ENCODE measurements around the gene EEFSEC.

The EEFSEC gene

DNA sequence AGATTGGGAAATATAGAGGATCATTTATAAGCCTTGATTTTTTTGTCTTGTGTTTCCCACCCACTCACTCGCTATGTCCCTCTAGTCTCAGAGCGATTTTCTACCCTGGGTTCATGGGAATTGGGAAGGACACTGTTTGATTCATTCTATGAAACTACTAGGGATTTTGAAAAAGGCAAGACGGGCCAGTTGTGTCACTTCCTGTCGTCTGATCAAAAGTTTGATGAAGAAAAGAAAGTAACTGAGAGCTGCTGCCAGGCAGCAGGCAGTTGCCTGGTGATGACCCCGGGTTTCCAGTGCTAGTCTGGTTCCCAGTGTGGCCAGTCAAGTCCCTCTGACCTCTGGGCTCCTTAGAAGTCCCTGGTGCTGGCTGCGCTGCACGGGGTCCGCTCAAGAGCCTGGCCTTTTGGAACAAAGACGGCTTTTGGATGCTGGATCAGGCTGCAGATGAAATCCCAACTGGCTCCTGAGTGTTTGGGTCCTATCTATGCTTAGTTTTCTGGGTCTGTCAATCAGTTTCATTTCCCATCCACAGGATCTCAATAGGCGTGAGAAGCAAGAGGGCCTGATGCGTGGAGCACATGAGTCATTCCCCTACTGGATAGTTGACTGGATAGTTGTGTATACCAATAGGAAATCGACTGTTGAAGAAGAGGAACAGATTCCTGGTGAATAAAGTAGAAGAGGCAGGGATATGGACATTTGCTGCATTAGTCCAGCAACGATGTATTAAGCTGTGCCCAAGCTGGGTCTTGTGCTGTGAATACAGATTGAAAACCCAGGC is 89.7 kb downstream of the EEFSEC start:
- peak; percentile 40 for ATAC-seq
- DNase-seq: peak; percentile 14

DNA sequence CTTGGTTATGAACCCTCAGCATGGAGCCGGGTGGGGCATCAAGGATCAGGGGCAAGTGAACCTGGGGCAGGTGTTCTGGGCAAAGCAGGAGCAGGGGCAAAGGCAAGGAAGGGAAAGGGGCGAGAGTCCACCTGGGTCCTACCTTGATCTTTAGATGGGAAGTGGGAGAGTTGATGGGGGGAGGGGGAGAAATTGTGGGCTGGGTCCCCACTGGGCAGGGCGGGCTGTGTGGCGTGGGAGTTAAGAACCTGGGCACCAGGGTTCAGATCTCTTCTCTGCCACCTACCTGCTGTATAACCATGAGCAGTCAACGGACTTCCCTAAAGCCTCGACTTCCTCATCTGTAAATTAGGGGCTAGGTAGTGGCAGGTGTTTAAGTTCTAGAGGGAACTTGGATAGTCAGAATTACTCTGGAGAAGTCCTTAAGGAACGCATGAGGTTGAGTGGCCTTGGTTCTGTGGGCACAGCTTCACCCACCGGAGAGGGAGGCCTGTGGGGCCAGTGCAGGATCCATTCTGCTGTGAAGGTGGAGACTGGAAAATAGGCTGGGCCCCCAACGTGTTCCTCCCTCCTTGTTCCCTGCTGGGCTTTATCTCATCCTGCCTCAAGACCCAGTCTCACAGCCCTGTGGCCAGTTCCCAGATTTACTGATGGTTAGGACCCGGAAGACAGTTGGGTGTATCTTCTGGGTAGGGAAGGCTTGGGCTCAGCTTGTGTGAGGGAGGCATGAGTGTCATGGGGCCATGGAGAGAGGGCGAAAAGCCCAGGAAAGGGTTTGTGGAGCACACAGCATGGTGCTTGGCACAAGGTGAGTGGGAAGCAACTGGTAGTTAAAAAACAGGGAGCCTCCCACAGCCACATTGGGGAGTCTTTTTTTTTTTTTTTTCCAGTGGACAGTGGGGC is 90.6 kb downstream of the EEFSEC start:
- ATAC-seq (no peak), DNase-seq (no peak)

DNA sequence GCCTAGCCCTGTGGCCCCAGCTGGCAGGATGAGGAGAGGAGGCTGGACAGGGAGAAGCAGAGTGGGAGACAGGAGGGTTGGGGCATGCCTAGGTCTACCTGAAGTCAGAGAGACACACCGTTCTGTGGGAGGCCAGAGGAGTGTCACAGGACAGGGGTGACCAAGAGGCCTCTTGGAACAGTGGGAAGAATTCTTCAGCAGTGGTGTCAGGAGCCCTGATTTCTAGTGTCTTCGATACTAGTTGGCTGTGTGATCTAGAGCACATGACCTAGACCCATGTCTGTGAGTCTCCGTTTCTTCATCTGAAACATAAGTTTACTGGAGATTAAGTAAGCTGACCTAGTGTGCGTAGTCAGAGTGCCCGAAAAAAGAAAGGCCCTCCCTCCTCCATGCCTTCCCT is 92.2 kb downstream of the EEFSEC start:
- ATAC-seq (no peak), DNase-seq (no peak)

DNA sequence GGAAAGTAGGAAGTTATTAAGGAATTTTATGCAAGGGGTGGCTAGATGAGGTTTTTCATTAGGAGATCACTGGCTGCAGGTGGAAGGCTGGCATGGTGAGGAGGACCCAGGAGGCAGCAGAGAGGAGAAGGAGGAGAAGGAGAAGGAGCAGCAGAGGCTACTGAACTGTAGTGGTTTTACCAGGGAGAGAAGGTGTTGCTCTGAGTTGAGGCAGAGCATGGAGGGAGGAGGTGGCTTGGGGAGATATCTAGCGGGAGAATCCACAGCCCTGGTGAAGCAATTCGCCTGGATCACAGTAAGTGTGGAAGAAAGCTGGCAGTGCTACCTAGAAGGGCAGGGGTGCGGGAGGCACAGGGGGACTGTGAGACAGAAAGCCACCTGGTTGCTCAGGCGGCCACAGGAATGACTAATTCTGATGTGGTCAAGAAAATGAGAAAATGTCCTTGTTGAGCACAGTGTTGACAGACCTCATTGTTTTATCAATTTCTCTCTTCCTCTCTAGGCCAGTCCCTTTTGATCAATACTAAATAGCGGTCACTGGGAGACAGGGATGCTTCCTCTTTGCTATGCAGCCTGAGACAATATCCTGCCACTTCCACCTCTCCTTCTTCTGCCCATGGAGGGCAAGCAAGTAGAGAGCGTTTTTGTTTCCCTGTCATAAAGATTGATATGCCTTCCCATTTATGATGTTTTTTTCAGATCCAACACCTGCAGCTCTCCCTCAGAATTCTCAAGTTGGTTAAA is 94.6 kb downstream of the EEFSEC start:
- no peak for DNase-seq
- no peak for ATAC-seq

DNA sequence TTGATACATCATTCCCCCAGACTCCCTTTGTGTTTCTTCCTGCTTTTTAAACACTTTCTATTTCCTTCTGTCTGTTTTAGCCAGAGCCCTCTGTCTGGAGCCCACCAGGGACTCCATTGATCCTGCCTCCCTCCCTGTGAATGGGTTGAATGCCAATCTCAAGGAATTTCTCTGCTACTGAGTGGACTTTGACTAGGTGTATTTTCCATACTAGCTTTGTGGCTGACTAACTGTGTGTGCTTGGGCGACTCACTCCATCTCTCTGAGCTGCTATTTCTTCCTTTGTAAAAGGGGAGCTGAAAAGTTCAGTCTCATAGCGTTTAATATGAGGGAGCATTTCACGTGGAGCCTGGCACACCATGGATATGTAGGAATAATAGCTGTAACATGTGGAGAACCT is 98.8 kb downstream of the EEFSEC start:
- ATAC-seq (no peak), DNase-seq (no peak)

DNA sequence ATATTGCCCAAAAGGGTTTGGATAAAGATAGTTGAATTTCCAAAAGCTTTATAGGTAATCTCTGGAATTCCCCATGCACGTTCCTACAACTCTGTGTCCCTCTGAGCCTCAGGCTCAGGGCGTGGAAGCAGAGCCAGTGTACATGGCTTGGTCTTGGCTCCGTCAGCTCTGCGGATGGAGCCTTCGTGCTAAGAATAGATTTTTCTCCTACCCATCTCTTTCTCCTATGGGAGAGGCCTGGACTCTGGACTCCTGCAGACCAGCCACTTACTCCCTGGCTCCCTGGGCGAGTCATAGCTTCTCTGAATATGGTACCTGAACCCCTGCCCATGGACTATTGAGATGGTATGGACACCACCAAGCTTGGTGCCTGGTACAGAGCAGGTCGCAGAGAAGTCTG is 99.9 kb downstream of the EEFSEC start:
- DNase-seq (no peak), ATAC-seq (no peak)

DNA sequence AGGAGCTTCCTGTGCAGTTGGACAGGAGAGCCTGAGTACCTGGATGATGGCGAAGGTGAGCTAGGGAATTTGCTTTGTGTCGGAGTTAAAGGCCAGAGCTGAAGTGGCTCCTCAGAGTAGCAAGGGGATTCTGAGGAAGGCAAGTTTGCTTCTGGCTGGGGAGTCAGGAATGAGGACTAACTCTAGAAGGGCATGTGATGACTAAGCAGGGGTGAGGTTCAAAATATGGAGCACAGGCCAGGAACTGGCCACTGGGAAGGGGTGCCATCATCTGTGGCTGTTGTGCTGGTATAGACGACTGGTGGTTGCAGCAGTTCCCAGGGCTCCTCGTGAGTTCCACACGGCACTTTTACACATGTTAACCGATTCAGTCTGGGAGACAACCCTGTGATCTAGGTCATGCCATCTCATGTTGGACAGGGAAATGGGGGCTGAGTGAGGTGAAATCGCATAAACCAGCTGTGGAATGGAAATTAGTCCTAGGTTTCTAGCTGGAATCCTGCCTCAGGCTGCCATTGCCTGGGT is 100.8 kb downstream of the EEFSEC start:
- DNase-seq (no peak), ATAC-seq (no peak)

DNA sequence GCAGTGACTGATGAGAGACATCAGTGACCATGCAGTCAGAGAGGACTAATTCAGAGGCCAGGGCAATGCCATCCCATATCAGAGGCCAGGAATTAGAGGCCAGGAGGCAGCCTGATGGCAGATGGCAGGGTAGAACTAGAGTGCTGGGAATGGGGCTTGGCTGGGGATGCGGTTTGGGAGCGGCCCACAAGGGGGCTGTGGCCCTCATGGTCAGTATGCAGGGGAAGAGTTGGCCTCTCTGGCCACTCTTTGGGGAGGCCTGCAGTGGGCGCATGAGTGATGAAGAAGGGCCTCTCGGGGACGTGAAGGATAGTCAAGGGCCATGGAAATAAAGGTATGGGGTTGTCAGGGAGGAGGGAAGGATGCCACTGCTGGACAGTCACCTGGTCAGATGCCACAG is 101.7 kb downstream of the EEFSEC start:
- ATAC-seq (no peak), DNase-seq (no peak)

DNA sequence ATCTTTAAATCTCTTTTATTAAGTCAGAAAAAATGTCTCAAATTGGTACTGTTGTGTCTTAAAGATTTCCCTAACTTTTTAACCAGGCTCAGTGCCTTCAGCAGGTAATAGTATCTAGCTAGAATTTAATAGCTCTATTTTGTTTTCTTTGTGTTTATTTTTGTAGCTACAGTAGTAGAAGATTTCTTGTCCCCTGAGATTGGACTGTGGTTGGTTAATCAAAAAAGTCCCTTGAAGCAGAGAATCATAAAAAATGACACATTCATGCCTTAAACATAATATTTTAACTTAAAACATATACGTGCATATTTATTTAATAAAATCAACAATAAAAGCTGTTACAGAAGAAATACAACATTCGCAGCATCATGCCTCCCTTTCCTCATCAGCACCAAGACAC is 102.8 kb downstream of the EEFSEC start:
- no peak for DNase-seq
- no peak for ATAC-seq

DNA sequence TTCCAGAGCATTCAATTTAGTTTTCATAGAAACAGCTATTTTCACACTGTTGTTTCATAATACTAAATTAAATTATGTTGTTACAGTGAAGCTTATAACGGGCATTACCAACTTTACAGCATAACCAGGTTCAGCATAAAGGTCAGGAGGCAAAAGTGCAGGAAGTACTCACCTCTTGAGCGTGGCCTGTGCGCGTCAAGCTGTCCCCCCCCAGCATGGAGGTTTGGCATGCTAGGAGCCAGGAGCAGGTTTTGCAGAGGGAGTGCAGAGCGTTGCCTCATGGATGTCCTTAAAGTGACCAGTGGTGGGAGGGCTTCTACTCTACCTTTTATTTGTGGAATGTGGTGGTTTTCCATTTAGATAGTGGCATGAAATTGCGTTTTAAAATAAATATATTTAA is 104.4 kb downstream of the EEFSEC start:
- ATAC-seq (no peak), DNase-seq (no peak)

DNA sequence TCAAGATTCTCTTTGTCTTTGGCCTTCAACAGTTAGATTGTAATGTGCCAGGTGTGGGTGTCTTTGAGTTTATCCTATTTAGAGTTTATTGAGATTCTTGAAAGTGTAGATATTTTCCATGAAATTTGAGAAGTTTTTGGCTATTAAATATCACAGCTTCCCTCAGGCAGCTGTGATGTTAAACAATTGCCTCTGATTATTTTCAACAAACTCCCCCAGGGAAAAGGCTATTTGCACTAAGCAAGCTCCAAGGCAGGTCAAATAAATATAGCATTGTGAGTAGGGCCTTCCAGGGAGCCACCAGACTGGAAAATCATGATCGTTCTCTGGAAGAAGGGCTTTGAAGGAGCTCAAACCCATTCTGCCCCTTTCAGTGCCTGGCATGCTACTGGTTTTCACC is 107.0 kb downstream of the EEFSEC start:
- DNase-seq: no peak
- no peak for ATAC-seq

DNA sequence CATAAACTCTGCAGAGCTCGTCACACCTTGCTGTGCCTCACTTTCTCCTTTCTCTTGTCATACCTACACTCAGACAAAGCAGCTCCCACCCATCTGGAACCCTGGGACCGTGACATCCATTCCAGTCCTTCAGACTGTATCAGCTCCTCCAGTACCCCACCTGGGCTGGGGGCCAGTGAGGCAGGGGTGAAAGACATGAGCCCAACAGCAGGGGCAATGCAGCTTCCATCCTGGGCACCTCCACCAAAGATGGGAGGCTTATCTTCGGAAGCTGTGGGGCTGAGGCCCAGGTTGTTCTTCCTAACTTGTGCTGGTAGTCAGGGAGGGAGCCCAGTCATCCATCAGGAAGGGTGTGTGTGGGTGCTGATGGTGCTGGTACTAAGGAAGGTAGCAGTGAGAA is 109.2 kb downstream of the EEFSEC start:
- no peak for ATAC-seq
- no peak for DNase-seq

DNA sequence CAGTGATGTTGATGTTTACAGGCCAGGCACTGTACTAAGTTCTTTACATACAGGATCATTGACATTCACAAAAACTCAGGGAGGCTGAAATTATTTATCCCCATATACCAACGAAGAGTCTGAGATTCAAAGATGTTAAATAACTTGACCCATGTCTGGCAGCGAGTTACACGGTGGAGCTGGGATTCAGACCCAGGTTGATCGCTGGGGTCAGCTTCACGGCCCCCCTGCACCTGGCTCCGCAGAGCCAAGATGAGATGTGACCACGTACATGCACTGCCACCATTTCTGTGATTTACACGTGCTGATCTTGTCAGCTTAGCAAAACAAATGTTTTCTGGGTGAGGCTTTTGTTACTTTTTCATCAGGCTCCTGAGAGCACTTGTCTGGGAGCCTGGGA is 109.8 kb downstream of the EEFSEC start:
- ATAC-seq: no peak
- no peak for DNase-seq

DNA sequence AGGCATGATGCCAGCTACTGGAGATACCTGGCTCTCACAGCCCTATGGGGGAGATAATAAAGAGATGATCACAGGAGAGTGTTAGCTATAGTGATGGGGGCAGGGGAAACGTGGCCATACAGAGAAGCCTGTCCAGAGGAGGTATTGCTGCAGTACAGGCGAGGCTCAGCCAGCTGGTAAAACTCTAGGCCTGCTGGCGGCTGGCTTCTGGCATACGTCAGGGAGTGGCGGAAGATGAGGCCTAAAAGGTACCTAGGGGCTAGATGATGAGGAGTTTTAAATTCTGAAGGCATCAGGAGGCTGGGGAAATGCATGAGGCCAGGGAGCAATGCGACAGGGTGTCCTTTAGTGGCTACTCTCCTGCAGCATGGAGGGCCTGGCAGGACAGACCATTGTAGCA is 110.7 kb downstream of the EEFSEC start:
- ATAC-seq: no peak
- DNase-seq: no peak

DNA sequence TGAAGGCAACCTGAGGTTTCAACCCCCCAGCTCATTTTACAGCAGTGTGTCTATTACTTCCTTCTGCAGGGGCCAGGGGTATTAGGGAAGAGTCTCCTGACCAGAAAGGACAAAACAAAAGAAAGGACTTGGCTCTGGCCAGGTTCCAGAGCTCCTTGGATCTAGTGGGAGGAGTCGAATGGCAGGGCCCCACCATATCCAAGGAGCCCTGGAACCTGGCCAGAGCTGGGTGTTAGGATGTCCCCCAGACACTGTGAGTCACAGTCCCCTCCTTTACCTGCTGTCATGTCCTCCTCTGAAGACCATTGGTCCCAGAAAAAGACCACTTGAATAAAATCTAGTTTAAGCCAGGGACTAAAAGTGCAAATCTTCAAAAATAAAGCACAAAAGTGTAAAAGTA is 113.2 kb downstream of the EEFSEC start:
- DNase-seq (no peak), ATAC-seq (no peak)

DNA sequence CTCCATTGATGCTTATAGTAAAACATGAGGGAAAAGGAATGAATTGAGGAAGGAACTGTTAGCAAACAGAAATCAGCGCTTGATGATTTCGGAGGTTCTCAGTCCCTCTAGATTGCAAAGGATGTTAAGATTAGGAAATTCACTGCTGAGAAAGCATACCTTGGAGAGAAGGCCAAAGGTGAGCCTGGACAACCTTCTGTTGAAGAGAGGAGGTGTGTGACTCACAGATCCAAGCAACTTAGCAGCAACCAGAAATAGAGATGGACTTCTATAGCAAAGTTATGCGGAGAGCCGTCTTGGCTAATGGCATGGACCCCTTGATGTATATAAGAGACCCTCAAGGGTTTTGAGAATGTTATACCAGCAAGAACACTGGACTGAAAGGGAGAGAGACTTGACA is 114.3 kb downstream of the EEFSEC start:
- ATAC-seq: no peak
- DNase-seq: no peak

DNA sequence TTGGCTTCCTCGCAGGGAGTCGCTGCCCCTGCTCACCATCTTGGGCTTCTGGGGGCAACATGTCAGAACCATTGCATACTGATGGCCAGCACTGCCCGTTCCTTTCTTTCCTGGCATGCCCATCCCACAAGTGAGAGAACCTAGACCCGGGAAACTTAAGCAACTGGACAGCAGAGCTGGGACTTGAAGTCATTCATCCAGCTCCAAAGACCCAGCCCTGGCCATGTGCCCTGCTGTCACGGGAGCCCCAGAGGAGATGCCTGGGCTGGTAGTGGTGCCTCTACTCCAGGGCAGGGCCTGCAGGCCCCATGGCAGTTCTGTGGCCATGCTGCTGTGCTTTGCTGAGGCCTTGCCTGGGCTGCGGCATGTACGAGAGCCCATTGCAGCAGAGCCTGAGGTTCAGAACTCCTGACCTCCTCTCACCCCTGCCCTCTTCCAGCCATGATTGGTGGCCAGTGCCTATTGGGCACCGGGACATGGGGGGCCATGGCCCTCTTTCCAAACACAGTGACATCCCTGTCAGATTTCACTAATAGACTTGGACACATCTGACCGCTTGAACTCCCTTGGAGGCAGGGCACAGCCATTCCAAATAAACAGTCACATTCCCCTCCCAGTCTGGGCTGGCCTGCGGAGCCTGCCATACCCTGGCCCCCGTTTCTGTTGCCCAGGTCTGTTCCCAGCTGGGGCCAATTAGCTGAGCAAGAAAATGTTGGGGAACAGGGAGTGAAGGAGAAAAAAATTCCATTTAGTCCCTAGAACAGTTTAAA is 115.9 kb downstream of the EEFSEC start:
- ATAC-seq: no peak
- DNase-seq: no peak

DNA sequence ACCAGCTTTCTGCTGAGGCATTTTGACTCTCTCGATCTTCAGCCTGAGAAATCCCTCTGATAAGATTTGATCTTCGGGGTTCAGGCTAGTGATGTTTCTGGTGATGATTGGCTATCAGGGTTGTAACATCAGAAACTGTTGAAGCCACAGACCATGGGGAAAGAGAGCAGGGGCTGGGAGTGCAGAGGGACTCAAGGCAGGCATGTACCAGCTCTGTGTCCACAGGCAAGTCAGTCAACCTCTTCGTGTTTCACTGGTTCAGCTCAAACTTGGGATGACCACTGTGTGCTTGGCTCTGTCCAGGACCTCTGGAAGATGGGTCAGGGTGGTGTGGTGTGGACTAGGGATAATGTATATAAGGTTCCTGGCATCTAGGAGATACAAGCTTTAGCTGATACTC is 116.5 kb downstream of the EEFSEC start:
- no peak for DNase-seq

DNA sequence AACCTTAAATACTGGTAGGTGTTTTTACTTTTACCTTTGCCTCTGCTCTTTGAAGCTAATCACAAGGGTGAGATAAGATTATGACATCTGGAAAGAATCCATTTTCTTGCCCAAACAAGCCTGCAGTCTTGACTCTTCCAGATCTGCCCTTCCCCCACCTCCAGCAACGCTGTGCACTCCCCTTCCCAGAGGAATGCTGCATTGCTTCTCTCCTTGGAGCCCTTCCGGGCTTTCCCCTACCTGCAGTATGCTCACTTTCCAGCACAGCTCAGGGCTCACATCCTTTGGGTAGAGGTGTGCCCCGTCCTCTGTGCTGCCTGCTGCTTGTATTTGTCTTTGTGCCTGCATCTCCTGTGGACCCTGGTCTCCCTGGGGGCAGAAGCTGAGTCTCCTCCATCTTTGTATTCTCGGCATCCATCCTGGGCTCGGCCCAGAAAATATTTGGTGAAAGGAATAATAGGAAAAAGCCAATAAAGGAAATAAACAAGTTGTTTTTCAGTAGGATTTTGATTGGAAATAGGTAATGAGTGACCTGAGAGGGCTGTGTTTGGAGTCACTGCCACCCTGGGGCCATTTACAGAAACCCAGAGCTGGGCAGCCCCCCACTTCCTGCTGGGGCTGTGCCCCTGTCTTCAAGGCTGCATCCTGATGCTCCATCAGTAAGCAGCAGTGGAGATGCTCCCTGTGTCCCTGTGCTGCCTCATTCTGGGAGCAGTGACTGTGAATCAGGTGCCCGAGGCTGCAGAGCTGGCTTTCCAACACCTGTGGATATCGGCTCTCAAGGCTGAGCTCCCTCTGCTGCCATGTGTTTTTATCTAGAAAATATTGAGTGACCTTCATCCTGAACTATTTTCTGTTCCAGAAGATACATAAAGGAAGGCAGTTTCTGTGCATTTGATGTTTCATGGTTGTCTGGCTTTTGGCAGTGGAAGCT is 117.5 kb downstream of the EEFSEC start:
- no peak for DNase-seq

More for the DNA sequence above, 116.5 kb downstream of the EEFSEC start:
- ATAC-seq: no peak

DNA sequence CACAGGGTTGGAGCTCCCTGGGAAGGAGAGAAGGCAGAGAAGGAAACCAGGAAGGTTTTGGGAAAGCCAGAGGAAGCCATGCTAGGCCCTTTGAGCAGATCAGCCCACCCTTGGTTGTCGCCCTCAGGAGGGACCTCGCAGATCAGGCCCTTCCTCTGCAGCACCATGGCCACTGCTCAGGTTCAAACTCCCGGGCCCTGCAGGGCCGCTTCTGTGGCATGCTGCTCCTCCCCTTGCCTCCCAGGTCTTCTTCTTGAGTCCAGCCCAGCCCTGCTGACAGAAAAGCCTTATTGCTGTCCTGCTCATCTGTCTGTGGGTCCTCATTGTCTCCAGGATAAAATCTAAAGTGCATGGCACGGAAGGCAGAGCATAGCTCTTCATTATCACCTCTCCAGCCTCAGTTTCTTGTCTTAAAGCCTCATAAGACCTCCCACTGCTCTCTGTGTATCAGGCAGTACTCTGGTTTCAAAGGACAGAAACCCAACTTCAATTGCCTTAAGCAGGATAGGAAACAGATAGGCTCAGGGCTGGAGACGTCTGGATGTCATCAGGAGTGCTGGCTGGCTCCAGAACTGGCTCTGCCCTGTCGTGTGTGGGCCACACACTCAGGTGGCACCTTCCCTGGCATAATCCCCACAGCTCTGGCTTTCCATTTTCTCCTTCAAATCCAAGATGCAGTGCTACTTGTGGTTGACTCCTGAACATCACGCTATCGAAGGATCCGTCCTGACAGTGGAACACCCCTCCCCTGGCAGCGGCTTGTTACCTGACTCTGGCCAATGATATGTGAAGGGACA is 118.5 kb downstream of the EEFSEC start:
- no peak for DNase-seq

More for the DNA sequence above, 117.5 kb downstream of the EEFSEC start:
- ATAC-seq: no peak

More for the DNA sequence above, 118.5 kb downstream of the EEFSEC start:
- no peak for ATAC-seq
